ENCODE measurements around the gene SUMO3. TPM values are rescaled to one million over a fixed set of nuclear protein-coding genes. Genes with fewer than 3 reads are reported as not detected.

Gene SUMO3
- total RNA-seq, 1 experiment from 2014 or later = 82.9 TPM

GRCh38 chr21:44805226-44805625 lies 12.6 kb downstream of the SUMO3 start:
- Histone ChIP-seq H2BK120ac (ENCODE audit: low read depth, low read length, poor library complexity, severe bottlenecking) (no peak overlapping the region), H2AFZ (ENCODE audit: low read length) (no peak overlapping the region), H3K14ac (ENCODE audit: insufficient read depth, low read length) (no peak overlapping the region), H2BK15ac (ENCODE audit: low read depth, low read length) (no peak overlapping the region), H4K20me1 (ENCODE audit: control insufficient read depth, insufficient read depth, insufficient read length) (no peaks in the 10 kb centered on the region), H4K8ac (replicated peaks; ENCODE audit: insufficient read length, low read depth, low read length) (no peak overlapping the region), H3K4me1 (ENCODE audit: insufficient read depth, low read length) (no peaks in the 10 kb centered on the region), H3K56ac (ENCODE audit: insufficient read length, low read depth, low read length) (no peak overlapping the region), H3K23ac (ENCODE audit: insufficient read length, low read depth, low read length) (no peak overlapping the region), H2BK20ac (ENCODE audit: low read depth, low read length, poor library complexity, severe bottlenecking) (no peak overlapping the region), H3T11ph (ENCODE audit: low read length) (no peak overlapping the region), H3K27ac (ENCODE audit: insufficient read length, low read depth, low read length) (no peak overlapping the region), H3K79me2 (ENCODE audit: insufficient read depth, low read length) (peaks cover 5% of the 10 kb centered on the region; the same call in 1 of the 2 replicates), H3K18ac (ENCODE audit: insufficient read length, low read depth, low read length) (no peak overlapping the region), H3K23me2 (ENCODE audit: insufficient read length, low read depth, low read length, poor library complexity, severe bottlenecking) (peaks cover 13% of the 10 kb centered on the region), H3K27me3 (ENCODE audit: insufficient read depth, low read length) (no peaks in the 10 kb centered on the region), H3K9ac (ENCODE audit: extremely low read depth, insufficient read length, low read length) (no peak overlapping the region), H3K4ac (ENCODE audit: low read depth, low read length) (no peak overlapping the region), H3K4me2 (ENCODE audit: insufficient read depth, insufficient read length, low read length) (no peak overlapping the region), H2BK12ac (ENCODE audit: insufficient read length, low read depth, low read length) (no peak overlapping the region), H4K91ac (ENCODE audit: insufficient read length, low read depth, low read length) (no peak overlapping the region), H3K79me1 (ENCODE audit: insufficient read depth, low read depth, low read length, poor library complexity, severe bottlenecking) (no peaks in the 10 kb centered on the region), H3K9me3 (ENCODE audit: control insufficient read depth, low read depth, low read length) (no peaks in the 10 kb centered on the region), H4K5ac (ENCODE audit: insufficient read length, low read depth, low read length) (no peak overlapping the region), H2BK5ac (ENCODE audit: insufficient read length, low read length) (no peak overlapping the region), H2AK5ac (ENCODE audit: insufficient read length, low read length) (no peak overlapping the region)
- Mint-ChIP-seq H3K4me1 (peaks cover 14 to 17% of the 10 kb centered on the region in 2 experiments), H3K9me3 (no peaks in the 10 kb centered on the region), H3K4me3 (no peak overlapping the region), H3K36me3 (ENCODE audit: insufficient read depth in 1 of 3, low read depth in 3 of 3) (peaks cover 9 to 48% (median 45%) of the 10 kb centered on the region in 3 experiments; a peak in 5 of 7 replicates), H3K27me3 (ENCODE audit: low read depth) (no peaks in the 10 kb centered on the region), H3K27ac (no peak overlapping the region)
- TF ChIP-seq CTCF (conservative IDR thresholded peaks at IDR 0.05) = no peak
- no peak for DNase-seq
- no CpG with 5 or more reads among the region's 4 CpGs for WGBS (ENCODE audit: extremely low coverage, insufficient read length, low lambda C conversion rate)
